ENCODE data around the gene CRB2.

Gene CRB2

GRCh38 chr9:123368023-123368422 is 12.0 kb downstream of the CRB2 start:
- DNase-seq = no peak

DNA sequence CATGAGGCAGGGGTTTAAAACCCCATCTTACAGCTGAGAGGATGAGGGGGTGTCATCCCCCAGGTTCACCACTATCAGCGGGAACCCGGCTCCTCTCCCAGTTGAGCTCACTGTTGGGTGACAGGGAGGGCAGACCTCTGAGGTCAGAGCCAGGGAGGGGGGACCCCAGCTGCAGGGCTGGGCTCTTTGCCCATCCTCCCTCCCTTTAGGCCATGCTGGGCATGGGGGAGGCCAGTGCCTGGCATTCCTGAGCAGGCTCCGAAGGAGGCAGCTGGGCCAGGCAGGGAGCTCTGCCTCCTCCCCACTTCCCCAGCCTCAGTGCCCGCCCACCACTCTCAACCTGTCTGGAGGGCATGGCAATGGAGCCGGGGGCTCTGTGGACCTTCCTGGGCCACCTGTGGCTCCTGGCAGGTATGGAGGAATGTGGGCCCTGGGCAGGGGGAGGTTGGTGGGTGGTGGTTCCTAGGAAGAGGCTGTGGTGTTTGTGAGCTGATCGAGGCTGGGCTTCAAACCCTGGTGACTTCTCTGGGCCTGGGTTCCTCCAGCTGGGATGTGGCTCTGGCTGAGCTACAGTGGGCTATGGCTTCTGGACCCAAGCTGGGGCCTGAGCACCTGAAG is 12.6 kb downstream of the CRB2 start:
- no peak for DNase-seq

- no peak for DNase-seq
Measured at GRCh38 chr9:123369296-123369695, 13.3 kb downstream of the CRB2 start.

- no peak for DNase-seq
Measured at GRCh38 chr9:123370108-123370507, 14.1 kb downstream of the CRB2 start.

- no peak for DNase-seq
Measured at GRCh38 chr9:123370526-123371227, 14.7 kb downstream of the CRB2 start.

- no peak for DNase-seq
Measured at GRCh38 chr9:123371228-123371584, 15.2 kb downstream of the CRB2 start.

DNA sequence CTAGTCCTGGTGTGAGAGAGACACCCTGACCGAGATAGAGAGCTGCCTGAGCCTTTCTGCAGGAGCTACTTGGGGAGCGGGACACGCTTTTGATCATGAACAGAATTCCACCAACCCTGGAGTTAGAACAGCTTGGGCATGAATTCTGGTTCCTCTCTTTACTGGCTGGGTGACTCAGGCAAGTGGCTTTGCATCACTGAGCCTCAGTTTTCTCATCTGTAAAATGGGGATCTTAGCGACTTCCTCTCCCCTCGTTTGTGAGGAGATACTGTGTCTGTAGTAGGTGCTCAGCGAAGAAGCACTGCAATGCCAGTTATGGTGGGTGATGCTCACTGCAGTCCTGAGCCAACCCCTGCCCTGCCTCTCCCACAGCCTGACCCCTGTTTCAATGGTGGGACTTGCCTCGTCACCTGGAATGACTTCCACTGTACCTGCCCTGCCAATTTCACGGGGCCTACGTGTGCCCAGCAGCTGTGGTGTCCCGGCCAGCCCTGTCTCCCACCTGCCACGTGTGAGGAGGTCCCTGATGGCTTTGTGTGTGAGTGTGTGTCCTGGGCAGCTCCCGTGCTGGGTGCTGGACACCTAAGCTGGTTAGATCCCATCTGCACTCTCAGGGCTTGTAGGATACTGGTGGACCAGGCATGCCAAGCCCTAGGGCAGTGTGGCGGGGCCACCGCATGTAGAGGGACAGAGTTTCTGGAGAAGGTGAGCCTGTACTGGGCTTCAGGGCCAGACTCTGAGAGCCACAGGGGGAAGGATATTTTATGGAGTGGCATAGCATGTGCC is 16.0 kb downstream of the CRB2 start:
- no peak for DNase-seq

DNA sequence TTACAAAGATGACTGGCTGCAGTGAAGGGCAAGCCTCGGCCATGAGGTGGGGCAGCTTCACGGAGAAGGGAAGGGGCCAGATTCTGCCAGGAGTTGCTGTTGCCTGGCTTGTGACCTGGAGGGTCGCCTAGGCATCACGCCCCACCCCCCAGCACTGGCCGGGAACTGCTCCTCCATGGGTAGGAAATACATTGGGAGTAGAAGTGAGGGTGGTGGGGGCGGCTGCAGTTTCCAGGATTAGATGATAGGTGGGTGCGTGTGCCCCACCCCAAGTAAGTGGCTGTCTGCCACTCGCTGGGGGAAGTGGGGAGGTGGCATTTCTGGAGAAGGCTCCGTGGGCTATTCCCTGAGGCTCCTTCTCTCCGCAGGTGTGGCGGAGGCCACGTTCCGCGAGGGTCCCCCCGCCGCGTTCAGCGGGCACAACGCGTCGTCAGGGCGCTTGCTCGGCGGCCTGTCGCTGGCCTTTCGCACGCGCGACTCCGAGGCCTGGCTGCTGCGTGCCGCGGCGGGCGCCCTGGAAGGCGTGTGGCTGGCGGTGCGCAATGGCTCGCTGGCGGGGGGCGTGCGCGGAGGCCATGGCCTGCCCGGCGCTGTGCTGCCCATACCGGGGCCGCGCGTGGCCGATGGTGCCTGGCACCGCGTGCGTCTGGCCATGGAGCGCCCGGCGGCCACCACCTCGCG is 16.9 kb downstream of the CRB2 start:
- DNase-seq = no peak

- no peak for DNase-seq
Measured at GRCh38 chr9:123373447-123373923, 17.5 kb downstream of the CRB2 start.

DNA sequence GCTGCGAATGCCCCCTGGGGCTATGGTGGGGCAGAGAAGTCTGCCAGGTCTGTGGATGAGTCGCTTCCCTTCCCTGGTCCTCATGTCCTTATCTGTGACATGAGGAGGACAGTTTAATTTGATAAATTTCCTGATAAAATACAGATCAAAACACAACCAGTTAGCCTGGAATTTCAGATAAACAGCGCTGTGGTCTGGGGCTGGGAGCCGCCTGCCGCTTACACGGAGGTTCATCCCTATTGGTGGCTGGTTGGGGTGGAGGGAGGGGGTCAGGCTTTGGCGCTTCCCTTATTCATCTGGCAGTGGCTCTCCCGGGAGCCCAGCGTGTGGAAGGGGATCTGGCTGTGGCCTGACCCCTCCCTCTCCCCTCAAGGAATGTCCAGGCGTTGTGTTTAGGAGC is 17.9 kb downstream of the CRB2 start:
- DNase-seq = no peak

GRCh38 chr9:123375469-123376132 is 19.6 kb downstream of the CRB2 start:
- DNase-seq = no peak

DNA sequence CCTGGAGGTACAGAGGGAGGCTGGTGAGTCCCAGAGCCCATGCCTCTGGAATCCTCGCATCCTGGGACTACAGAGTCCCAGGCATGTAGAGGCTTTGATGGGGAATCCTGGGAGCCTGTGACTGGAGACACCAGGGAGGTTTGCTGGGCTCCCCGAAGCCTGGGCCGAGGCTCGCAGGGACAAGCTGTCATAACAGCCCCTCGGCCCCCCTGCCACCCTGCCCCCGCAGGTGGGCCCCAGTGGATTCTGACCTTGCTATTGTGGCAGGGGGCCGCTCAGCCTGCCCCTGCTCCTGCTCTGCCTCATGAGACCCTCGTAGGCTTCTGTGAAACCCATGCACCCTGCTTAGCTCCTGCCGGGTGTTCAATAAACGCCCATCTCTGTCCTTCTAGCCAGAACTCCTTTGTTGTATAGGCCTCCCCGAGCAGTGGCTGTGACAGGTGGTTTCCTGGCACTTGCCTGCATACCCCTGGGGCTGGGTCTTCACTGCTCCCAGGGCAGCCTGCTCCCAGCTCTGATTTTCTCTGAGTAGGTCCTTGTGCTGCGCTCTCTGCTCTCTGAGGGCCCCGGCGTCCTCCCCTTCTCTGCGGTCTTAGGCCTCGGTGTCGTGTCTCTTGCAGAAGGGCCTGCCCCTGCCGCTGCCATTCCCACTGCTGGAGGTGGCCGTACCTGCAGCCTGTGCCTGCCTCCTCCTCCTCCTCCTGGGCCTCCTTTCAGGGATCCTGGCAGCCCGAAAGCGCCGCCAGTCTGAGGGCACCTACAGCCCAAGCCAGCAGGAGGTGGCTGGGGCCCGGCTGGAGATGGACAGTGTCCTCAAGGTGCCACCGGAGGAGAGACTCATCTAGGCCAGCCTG is 20.4 kb downstream of the CRB2 start:
- DNase-seq = no peak

- DNase-seq = no peak
Measured at GRCh38 chr9:123377211-123377971, 21.4 kb downstream of the CRB2 start.

DNA sequence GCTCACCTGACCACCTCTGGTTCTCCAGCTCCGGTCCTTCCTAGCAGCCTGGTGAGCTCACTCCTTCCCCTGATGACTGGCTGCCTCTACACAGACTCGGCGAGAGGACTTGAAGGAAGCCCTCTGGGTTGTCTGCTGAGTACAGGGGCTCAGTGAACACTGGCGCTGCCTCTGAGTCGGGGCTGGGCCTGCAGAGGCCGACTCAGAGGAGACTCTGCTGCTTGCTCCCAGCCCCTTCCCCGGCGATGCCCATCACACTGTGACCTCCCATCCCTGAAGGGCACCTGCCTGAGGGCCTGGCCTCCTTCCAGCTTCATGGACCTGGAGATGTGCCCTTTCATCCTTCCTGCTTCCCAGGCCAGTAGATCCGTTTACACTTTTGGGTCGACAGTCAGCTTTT is 22.0 kb downstream of the CRB2 start:
- DNase-seq = no peak

DNA sequence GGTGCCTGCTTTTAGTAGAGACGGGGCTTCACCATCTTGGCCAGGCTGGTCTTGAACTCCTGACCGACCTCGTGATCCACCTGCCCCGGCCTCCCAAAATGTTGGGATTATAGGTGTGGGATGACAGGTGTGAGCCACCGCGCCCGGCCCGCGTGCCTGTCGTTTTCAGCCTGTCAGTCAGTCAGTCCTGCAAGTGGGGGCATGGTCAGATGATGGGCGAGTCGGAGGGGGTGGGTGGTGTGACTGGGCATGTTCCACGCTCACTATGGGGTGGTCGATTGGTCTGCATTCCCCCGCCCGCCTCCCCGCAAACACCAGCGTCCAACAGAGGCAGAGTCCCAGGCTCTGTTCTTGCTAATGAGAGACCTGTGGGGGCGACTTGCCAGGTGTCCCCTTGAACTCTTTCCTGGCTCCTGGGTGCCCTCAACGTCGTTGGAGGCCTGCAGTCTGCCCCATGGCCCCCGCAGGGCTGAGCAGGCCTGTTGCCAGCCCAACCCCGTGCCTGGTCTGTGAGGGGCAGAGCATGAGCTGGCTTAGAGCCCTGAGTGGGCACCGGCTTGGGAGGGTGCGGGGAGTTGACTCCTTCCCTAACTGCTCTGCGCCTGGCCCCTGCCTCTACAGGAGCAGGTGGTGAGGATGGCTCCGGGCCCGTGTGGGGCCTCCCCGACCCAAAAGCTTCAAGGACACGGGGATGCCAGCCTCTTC is 23.1 kb downstream of the CRB2 start:
- no peak for DNase-seq

DNA sequence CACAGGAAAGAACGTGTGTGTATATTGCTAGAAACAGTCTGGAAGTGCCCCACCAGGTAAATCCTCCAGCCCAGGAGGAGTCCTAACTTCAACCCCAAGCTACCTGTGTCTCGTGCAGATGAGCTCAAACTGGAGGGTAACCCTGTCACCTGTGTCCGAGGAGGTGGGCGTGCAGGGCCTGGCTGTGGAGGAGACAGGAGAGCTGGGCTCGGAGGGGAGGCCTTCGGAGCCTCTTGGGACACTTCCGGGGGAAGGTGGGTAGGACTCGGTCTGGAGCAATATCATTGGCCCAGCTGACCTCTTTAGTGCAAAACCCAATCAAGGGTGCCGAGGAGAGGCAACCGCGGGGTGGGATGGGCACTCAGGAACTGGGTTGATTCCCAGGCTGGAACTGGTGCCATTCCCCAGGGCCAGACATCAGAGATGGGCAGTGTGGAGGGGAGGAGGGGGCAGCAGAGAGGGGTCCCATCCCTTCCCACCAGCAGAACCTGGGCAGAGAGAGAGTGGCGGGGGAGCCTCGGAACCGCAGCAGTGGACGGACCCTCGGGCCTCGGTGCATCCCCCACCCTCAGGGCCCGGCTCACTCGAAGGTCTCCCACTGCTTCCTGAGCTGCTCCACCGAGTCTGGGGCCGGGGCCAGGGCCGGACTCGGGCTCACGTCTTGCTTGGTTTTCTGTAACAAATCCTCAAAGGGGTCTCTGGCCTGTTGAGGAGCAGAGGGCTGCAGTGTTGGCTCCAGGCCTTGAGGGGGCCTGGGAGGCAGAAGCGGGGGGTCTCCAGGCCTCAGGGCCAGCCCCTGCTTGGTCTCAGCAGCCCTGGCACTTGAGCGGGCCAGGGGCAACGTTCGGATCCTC is 25.1 kb downstream of the CRB2 start:
- DNase-seq = no peak

DNA sequence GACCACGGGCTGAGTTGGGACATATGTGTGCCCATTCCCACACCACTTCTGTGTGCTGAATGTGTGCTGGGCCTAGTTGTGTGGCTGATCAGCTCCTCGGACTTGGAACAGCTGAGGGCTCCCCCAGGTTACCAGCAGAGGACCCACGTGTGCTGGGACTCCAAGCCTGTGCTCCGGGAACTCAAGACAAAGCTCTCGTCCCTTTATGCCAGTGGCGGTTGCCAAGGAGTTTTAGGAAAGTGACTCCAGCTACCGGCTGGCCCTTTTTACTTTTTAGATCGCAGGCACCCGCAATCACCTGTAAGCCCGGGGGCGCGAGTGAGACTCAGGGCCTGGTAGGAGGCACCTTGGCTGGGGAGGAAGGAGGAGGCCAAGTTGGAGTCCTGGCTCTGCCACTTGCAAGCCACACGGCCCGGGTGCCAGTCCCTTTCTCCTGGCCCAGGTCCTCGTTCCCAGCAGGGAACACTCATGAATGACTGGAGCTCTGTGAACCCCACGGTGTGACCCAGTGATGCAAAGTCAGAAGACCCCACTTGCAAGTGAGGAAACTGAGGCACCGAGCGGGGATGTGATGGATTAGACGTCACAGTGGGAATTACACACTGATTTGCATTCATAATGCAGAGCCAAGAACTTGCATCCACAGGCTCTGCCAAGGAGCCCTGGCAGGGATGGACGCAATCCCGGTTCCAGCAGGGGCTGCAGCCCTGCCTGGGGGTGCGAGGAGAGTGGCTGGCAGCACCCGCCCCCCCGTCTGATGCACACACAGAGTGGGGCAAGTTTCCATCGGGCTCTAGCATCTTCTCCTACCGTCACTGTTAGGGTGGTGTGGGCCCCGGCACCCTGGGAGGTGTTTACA is 26.9 kb downstream of the CRB2 start:
- DNase-seq = no peak

DNA sequence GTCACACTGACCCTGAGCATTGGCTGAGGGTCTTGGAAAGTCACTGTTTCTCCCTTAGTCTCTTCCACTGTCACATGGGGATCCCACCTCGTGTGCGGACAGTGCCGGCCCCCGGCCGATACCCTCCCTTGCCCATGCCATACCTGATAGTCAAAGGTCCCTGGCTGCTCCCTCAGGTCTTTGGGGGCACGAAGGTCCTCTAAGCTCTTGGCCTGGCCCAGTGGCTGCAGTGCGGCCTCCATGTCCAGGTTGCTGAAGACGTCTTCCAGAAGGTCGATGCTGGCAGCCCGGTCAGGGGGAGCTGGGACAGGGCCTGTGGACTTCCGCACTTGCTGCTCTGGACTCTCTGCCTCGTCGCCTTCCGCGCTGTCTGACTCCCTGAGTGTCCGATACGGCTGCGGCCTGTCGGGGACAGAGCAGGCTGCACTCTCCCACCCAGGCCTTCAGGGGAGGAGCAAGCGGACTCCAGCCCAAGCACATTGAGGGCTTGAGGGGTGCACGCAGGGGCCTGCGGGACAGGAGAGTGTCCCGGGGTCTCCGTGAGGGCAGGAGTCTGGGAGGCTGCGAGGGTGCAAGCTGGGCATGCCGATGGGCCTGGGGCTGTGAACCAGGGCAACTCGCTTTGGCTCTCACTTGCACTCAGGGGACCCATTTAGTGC is 27.6 kb downstream of the CRB2 start:
- no peak for DNase-seq
